Islet precursor cell (in vitro differentiated cells): ENCODE measurements around the gene PGM2.
A peak's percentile ranks its signal among the peaks of the same experiment; 100 is the strongest.
"Not testable (repeated sequence)": the region's sequence is repeated elsewhere in the genome, so short reads cannot be mapped to it uniquely, and the experiment has no call there.

Source experiments
- DNase-seq: peaks from one replicate; pipeline ENCODE4 v3.0.0-alpha.2; 2018

The PGM2 gene

GRCh38 chr4:37826295-37827029 is at the start of gene PGM2:
Gene PGM2, plus strand, starts transcription at chr4:37826686. Its CDS starts 47 bp downstream, at chr4:37826733.
- peak; percentile 94 for DNase-seq

GRCh38 chr4:37779896-37780295 is 46.6 kb upstream of the PGM2 start:
- no peak for DNase-seq

- DNase-seq = no peak
These were observed 45.9 kb upstream of the PGM2 start for GRCh38 chr4:37780444-37781130.

GRCh38 chr4:37781131-37781455 is 45.4 kb upstream of the PGM2 start:
- no peak for DNase-seq

- DNase-seq = not testable (repeated sequence)
These were observed 40.2 kb upstream of the PGM2 start for GRCh38 chr4:37786267-37786666.

- not testable (repeated sequence) for DNase-seq
These were observed 38.5 kb upstream of the PGM2 start for GRCh38 chr4:37787883-37788460.

- DNase-seq = no peak
These were observed 37.7 kb upstream of the PGM2 start for GRCh38 chr4:37788819-37789218.

GRCh38 chr4:37792241-37792640 is 34.2 kb upstream of the PGM2 start:
- DNase-seq = no peak

GRCh38 chr4:37793562-37793961 is 32.9 kb upstream of the PGM2 start:
- no peak for DNase-seq

- DNase-seq = no peak
These were observed 32.4 kb upstream of the PGM2 start for GRCh38 chr4:37794056-37794455.

- DNase-seq = no peak
These were observed 30.8 kb upstream of the PGM2 start for GRCh38 chr4:37795581-37796195.

GRCh38 chr4:37797374-37797773 is 29.1 kb upstream of the PGM2 start:
- no peak for DNase-seq

GRCh38 chr4:37797923-37798322 is 28.6 kb upstream of the PGM2 start:
- no peak for DNase-seq

GRCh38 chr4:37798616-37799015 is 27.9 kb upstream of the PGM2 start:
- no peak for DNase-seq

- DNase-seq = no peak
These were observed 26.4 kb upstream of the PGM2 start for GRCh38 chr4:37799941-37800554.

- peak; percentile 89 for DNase-seq
These were observed 24.3 kb upstream of the PGM2 start for GRCh38 chr4:37802068-37802666.

- no peak for DNase-seq
These were observed 23.0 kb upstream of the PGM2 start for GRCh38 chr4:37803348-37803973.

- DNase-seq = no peak
These were observed 21.4 kb upstream of the PGM2 start for GRCh38 chr4:37805091-37805490.

- no peak for DNase-seq
These were observed 13.8 kb upstream of the PGM2 start for GRCh38 chr4:37812713-37813112.

GRCh38 chr4:37815591-37815990 is 10.9 kb upstream of the PGM2 start:
- DNase-seq = no peak

GRCh38 chr4:37816006-37816405 is 10.5 kb upstream of the PGM2 start:
- no peak for DNase-seq

- no peak for DNase-seq
These were observed 9.8 kb upstream of the PGM2 start for GRCh38 chr4:37816719-37817118.

GRCh38 chr4:37818752-37819151 is 7.7 kb upstream of the PGM2 start:
- no peak for DNase-seq
